Rectal smooth muscle tissue (tissue), 1 donor: ENCODE results near the gene LRRTM4.

Source experiments
- H3K27ac ChIP-seq: one replicate; pipeline ENCODE4 v1.7.0; 2013; ENCODE audit warnings: low read depth, low read length, inconsistent platforms
- H3K27me3 ChIP-seq: one replicate; pipeline ENCODE4 v1.7.0; 2013; ENCODE audit warnings: low read length; ENCODE audit not compliant: control insufficient read depth, insufficient read depth
- H3K36me3 ChIP-seq: one replicate; pipeline ENCODE4 v1.7.0; 2013; ENCODE audit warnings: low read length; ENCODE audit not compliant: control insufficient read depth, insufficient read depth
- H3K4me1 ChIP-seq: one replicate; pipeline ENCODE4 v1.7.0; 2013; ENCODE audit warnings: low read length; ENCODE audit not compliant: control insufficient read depth, insufficient read depth
- H3K4me3 ChIP-seq: one replicate; pipeline ENCODE4 v1.7.0; 2013; ENCODE audit warnings: low read length
- H3K9ac ChIP-seq: one replicate; pipeline ENCODE4 v1.7.0; 2013; ENCODE audit warnings: low read length

Gene LRRTM4

DNA sequence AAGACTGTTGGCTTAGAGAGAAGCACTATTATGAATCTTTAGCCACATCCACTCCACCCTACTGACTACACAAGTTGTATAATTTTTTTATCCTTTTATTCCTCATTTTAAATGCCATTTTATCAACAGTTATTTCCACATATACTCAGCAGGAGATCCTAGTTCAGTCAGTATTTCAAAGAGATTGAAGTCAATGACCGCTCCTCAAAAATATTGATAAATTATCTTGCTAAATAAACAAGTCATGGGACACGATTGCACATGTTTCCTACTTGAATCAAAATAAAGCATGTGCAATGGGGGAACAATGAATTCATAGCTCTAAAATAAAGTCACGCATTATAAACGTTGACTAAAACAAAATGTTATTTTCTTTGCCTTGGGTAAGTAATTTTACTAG, 496.5 kb downstream of the LRRTM4 start:
- no peak overlapping the region for H3K27ac ChIP-seq
- H3K4me3 ChIP-seq, result no peak overlapping the region
- H3K36me3 ChIP-seq, result no peaks in the 10 kb centered on the region
- H3K27me3 ChIP-seq, result no peaks in the 10 kb centered on the region
- no peak overlapping the region for H3K9ac ChIP-seq
- H3K4me1 ChIP-seq, result no peaks in the 10 kb centered on the region

DNA sequence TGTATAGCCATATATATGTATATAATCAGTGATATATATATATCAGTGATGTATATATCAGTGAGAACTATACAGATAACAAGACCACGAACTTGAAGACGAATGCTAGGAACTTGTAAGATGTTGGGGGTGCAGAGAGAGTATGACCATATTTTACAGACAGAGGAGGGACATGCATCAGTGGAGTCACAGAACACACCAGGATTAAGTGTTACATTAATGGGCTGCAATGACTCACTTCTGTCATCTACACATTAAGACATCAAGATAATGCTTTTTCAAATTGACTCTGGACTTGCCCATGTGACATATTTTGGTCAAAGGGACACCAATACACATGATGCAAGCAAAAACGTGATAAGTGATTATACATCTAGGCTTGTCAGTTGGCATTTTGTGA, 501.0 kb downstream of the LRRTM4 start:
- Histone ChIP-seq H3K9ac (no peak overlapping the region), H3K27me3 (no peaks in the 10 kb centered on the region), H3K4me1 (no peaks in the 10 kb centered on the region), H3K4me3 (no peak overlapping the region), H3K27ac (no peak overlapping the region), H3K36me3 (no peaks in the 10 kb centered on the region)

DNA sequence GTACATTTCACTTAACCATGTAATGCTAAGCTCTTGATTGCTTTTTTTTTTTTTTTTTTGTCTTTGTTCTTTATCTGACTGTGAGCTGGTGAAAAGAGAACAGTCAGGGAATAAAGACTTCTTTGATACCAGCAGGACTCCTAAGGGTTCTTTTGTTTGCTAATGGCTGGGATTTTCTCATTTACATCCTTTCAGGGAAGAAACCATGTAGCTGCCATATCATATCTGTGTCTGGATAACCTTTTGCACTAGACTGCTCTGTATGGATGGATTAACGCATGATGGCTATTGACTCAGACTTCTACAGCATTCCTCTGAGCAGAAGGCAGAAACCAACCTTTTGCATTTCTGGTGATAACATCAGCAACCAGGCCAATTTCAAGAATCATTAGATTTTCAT, 504.0 kb downstream of the LRRTM4 start:
- Histone ChIP-seq H3K4me3 (no peak overlapping the region), H3K36me3 (no peaks in the 10 kb centered on the region), H3K27me3 (no peaks in the 10 kb centered on the region), H3K27ac (no peak overlapping the region), H3K9ac (no peak overlapping the region), H3K4me1 (no peaks in the 10 kb centered on the region)

DNA sequence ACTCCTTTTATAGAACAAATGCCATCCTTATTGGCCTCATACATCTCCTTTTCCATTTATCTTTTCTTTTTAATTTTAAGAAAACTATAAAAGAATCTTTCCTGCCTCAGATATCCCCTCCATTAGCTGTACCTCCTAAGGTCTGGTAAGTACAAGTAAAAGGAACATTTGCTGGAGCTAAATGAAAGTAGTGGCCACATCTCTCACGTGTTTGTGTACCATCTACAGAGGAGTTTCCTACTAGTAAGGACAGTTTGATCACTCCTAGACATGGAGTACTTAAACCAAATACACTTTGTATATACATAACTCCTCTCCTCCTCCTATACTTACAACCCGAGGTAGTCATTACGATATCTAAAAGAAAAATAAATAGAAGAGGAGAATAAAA, 504.8 kb downstream of the LRRTM4 start:
- Histone ChIP-seq H3K27ac (no peak overlapping the region), H3K9ac (no peak overlapping the region), H3K36me3 (no peaks in the 10 kb centered on the region), H3K4me1 (no peaks in the 10 kb centered on the region), H3K4me3 (no peak overlapping the region), H3K27me3 (no peaks in the 10 kb centered on the region)

DNA sequence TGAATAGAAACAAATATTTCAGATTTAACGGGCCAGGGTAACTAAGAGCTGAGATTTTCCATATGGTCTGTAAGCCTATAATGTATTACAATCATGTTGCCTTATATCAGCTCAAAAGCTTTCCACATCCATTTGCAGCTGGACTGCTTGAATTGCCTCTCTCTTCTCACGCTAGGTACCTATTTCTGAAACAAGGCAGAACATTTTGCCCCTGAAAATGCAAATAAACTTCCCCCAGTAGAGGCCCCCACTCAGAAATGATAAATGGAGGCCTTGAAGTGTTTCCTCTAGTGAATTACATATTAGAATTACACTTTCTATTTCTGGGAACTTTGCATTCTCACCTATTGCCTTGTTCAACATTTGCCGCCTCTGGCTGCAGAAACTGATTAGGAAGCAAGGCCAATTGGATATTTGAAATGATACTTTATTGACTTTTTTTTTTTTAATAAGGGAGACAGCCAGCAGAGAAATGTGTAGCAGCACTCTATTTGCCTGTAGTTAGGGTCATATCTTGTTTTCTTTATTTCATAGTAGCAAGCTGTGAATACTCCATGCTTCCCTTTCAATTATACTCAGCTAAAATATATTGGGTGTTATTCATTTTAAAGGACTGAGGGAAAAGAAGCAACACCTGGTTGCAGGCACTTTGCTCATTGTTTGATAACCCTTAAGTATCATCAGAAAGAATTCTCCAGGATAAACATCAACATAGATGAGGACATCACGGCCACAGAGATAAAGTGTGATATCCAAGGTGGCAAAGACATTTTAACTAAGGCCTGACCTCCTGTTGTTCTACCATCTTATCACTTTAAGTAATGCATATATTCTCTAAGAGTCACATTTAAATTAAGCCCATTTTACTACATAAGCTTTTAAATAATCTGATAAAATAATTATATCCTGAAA, 505.5 kb downstream of the LRRTM4 start:
- H3K27ac ChIP-seq, result no peak overlapping the region
- H3K27me3 ChIP-seq, result no peaks in the 10 kb centered on the region
- no peaks in the 10 kb centered on the region for H3K36me3 ChIP-seq
- H3K4me1 ChIP-seq, result no peaks in the 10 kb centered on the region
- H3K4me3 ChIP-seq, result no peak overlapping the region
- no peak overlapping the region for H3K9ac ChIP-seq

DNA sequence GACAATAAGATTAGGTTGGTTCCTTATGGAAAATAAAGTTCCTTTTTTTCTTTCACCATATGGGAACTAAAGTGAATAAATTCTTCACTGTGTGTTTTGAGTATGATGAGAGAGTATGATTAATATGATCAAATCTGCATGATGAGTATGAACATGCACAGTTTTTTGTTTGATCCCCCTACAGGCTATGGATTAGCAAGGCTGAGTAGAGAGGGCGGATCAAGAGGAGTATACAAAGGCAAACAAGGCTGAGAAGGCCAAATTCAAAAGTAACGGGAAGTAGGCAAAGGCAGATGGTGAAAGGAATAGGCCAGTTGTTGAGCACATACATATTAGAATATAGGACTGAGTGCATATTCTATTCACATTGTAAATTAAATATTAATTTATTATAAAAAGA, 508.2 kb downstream of the LRRTM4 start:
- H3K9ac ChIP-seq, result no peak overlapping the region

DNA sequence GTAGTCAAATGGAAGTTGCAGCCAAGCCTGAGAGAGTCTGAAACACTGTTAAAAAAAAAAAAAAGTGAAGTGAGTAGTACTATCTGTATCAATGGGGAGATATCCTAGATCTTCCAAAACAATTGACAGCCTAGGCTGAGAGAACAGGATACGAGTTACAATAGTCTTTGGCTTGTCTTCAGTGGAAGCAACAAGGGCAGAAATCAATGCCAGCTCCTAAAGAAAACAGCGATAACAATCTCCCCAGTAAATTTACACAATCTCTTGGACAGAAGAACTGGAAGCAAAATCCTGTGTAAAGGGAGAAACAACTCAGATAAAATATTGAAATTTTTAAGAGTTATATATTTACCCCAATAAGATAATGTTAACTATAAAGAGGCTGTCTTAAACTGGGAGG, 508.7 kb downstream of the LRRTM4 start:
- Histone ChIP-seq H3K27me3 (no peaks in the 10 kb centered on the region), H3K4me1 (no peaks in the 10 kb centered on the region), H3K27ac (no peak overlapping the region), H3K9ac (no peak overlapping the region), H3K36me3 (no peaks in the 10 kb centered on the region), H3K4me3 (no peak overlapping the region)

More for the DNA sequence above, 508.2 kb downstream of the LRRTM4 start:
- Histone ChIP-seq H3K36me3 (no peaks in the 10 kb centered on the region), H3K27me3 (no peaks in the 10 kb centered on the region), H3K4me3 (no peak overlapping the region), H3K4me1 (no peaks in the 10 kb centered on the region), H3K27ac (no peak overlapping the region)

DNA sequence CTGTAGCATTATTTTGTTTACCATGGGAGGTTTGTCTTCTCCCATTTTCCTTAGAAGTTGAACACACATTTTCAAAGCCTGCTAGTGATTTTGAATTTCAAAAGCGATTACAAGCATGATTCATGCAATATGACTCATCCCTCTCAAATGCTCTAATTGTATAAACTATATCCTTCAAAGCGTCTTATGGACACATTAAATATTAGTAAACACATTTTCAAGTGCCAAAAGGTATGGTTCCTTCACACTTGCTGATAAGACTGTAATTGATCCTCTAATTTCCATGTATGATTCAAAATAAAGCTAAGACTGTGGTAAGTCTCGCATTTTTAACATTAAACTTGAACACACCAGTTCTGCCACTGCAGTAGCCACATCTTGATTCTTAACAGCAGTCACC, 512.9 kb downstream of the LRRTM4 start:
- Histone ChIP-seq H3K4me3 (no peak overlapping the region), H3K27ac (no peak overlapping the region), H3K9ac (no peak overlapping the region), H3K4me1 (no peaks in the 10 kb centered on the region), H3K27me3 (no peaks in the 10 kb centered on the region), H3K36me3 (no peaks in the 10 kb centered on the region)

DNA sequence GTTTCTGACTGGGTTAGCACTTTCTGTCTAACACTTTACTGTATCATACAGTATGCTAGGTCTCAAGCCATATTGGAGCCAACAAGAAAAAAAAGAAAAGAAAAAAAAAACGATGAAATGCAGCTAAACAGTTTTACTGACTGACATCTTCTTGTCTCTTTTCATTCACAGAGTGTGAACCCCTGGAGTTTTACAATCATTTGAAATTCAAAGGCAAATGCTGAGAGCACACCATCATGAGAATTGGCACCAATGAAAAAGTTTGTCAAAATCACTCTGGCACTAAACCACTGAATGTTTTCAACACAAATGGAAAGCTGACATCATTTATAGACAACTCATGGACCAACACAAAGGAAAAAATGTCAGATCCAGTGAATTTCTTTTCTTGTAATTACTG, 513.3 kb downstream of the LRRTM4 start:
- no peaks in the 10 kb centered on the region for H3K27me3 ChIP-seq
- no peak overlapping the region for H3K4me3 ChIP-seq
- H3K27ac ChIP-seq, result no peak overlapping the region
- no peaks in the 10 kb centered on the region for H3K36me3 ChIP-seq
- no peaks in the 10 kb centered on the region for H3K4me1 ChIP-seq
- no peak overlapping the region for H3K9ac ChIP-seq

DNA sequence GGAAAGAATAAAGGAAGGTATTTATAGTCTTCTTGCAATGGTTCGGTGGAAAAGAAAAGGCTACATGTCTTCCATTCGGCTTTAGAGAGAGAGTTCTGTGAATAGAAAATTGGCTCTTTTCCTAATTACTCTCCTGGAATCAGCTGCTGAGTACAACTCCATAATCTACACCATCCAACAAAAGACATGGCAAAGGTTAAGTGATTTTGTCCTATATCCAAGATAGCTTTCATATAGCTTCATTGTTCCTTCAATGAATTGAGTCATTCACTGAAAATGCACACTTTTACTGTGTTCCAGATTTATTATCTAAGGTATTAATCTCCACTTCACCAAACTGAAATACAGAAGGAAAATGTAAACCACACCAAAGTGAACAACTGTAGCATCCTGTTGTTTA, 514.5 kb downstream of the LRRTM4 start:
- Histone ChIP-seq H3K9ac (no peak overlapping the region), H3K27me3 (no peaks in the 10 kb centered on the region), H3K4me1 (no peaks in the 10 kb centered on the region), H3K27ac (no peak overlapping the region), H3K4me3 (no peak overlapping the region), H3K36me3 (no peaks in the 10 kb centered on the region)

DNA sequence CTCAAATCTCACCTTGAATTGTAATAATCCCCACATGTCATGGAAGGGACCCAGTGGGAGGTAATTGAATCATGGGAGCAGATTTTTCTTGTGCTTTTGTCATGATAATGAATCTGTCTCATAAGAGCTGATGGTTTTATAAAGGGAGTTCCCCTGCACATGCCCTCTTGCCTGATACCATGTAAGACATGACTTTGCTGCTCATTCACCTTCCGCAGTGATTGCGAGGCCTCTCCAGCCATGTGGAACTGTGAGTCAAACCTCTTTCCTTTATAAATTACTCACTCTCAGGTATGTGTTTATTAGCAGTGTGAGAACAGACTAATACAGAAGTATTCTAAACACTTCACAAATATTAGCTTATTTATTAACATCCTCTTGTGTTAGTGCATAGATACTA, 516.7 kb downstream of the LRRTM4 start:
- H3K27ac ChIP-seq, result no peak overlapping the region
- H3K9ac ChIP-seq, result no peak overlapping the region
- H3K4me1 ChIP-seq, result no peaks in the 10 kb centered on the region
- no peaks in the 10 kb centered on the region for H3K36me3 ChIP-seq
- H3K27me3 ChIP-seq, result no peaks in the 10 kb centered on the region
- H3K4me3 ChIP-seq, result no peak overlapping the region

DNA sequence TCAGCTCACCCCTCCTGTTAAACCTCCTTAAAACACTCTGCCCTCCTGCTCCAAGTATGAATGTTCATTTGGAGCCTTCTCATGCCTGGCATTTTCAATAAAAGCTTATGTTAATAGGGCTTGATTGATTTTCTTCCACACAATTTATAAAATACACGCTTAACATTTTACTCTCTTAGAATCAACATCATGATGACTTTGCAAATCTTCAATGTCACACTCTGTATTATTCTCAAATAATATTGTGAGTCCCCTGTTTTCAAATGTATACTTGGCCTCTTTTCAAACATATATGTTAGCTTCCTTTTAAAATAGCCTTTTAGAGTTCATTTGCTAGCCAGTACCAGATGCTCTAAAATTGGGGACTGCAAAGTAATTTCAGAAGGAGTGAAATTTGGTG, 520.3 kb downstream of the LRRTM4 start:
- no peak overlapping the region for H3K9ac ChIP-seq
- no peak overlapping the region for H3K27ac ChIP-seq
- H3K36me3 ChIP-seq, result no peaks in the 10 kb centered on the region
- H3K4me1 ChIP-seq, result no peaks in the 10 kb centered on the region
- no peak overlapping the region for H3K4me3 ChIP-seq
- H3K27me3 ChIP-seq, result no peaks in the 10 kb centered on the region

DNA sequence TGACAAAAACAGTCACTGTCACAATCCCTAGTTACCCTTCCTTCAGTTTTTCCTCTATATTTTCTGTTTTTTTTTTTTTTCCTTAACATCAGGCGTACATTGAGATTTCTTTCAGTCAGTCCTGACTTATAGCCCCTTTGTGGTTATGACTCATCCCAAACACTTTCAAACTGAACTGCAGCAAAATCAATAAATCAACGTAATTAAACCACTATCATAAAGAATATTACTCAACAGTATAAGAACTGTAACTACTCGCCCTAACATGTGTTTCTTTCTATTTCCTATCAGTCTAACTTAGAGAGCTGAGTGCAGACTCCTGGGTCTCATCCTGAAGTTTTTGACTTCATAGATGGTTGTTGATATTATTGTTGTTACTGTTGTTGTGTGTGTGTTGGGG, 523.5 kb downstream of the LRRTM4 start:
- Histone ChIP-seq H3K4me1 (no peaks in the 10 kb centered on the region), H3K27ac (no peak overlapping the region), H3K4me3 (no peak overlapping the region), H3K36me3 (no peaks in the 10 kb centered on the region), H3K9ac (no peak overlapping the region), H3K27me3 (no peaks in the 10 kb centered on the region)
